ENCODE data around the gene ETDC. TPM values are rescaled to one million over a fixed set of nuclear protein-coding genes. Genes with fewer than 3 reads are reported as not detected.
"Not testable (repeated sequence)": the region's sequence is repeated elsewhere in the genome, so short reads cannot be mapped to it uniquely, and the experiment has no call there.

ETDC gene
- total RNA-seq, 1 donor from 2014 or later, result not detected

- Mint-ChIP-seq H3K27ac (ENCODE audit: unreplicated experiment) (no peak overlapping the region), H3K27me3 (ENCODE audit: low read depth) (no peaks in the 10 kb centered on the region), H3K9me3 (peaks cover 5% of the 10 kb centered on the region), H3K4me1 (no peaks in the 10 kb centered on the region), H3K36me3 (ENCODE audit: low read depth) (peaks cover 2% of the 10 kb centered on the region), H3K4me3 (no peak overlapping the region)
- no peak for DNase-seq (ENCODE audit: low read depth, low spot score)
- no peak for TF ChIP-seq CTCF (conservative IDR thresholded peaks at IDR 0.05)
These were observed 2.1 kb upstream of the ETDC start for GRCh38 chrX:135307171-135307570.

GRCh38 chrX:135308345-135308855, 880 bp upstream of the ETDC start:
- no peak overlapping the region for H3K4me3 Mint-ChIP-seq
- no peaks in the 10 kb centered on the region for H3K4me1 Mint-ChIP-seq
- DNase-seq (ENCODE audit: low read depth, low spot score), result no peak
- peaks cover 9% of the 10 kb centered on the region for H3K9me3 Mint-ChIP-seq
- TF ChIP-seq CTCF (conservative IDR thresholded peaks at IDR 0.05), result no peak
- H3K27me3 Mint-ChIP-seq (ENCODE audit: low read depth), result no peaks in the 10 kb centered on the region
- no peak overlapping the region for H3K27ac Mint-ChIP-seq (ENCODE audit: unreplicated experiment)
- peaks cover 4% of the 10 kb centered on the region for H3K36me3 Mint-ChIP-seq (ENCODE audit: low read depth)

- H3K27me3 Mint-ChIP-seq (ENCODE audit: low read depth), result no peaks in the 10 kb centered on the region
- H3K36me3 Mint-ChIP-seq (ENCODE audit: low read depth), result peaks cover 41% of the 10 kb centered on the region
- peaks cover 40% of the 10 kb centered on the region for H3K9me3 Mint-ChIP-seq
- DNase-seq (ENCODE audit: low read depth, low spot score), result no peak
- H3K4me1 Mint-ChIP-seq, result no peaks in the 10 kb centered on the region
- no peak for TF ChIP-seq CTCF (conservative IDR thresholded peaks at IDR 0.05)
- H3K27ac Mint-ChIP-seq (ENCODE audit: unreplicated experiment), result no peak overlapping the region
- H3K4me3 Mint-ChIP-seq, result no peak overlapping the region
These were observed 6.6 kb downstream of the ETDC start for GRCh38 chrX:135315864-135316263.

- Mint-ChIP-seq H3K27me3 (ENCODE audit: low read depth) (no peaks in the 10 kb centered on the region), H3K4me1 (no peaks in the 10 kb centered on the region), H3K9me3 (peaks cover 22% of the 10 kb centered on the region), H3K27ac (ENCODE audit: unreplicated experiment) (no peak overlapping the region), H3K36me3 (ENCODE audit: low read depth) (peaks cover 35% of the 10 kb centered on the region), H3K4me3 (no peak overlapping the region)
- DNase-seq (ENCODE audit: low read depth, low spot score), result no peak
- TF ChIP-seq CTCF (conservative IDR thresholded peaks at IDR 0.05), result no peak
These were observed 15.2 kb downstream of the ETDC start for GRCh38 chrX:135324463-135324862.

- DNase-seq (ENCODE audit: low read depth, low spot score); H3K27ac Mint-ChIP-seq (ENCODE audit: unreplicated experiment); H3K27me3 Mint-ChIP-seq (ENCODE audit: low read depth); H3K4me1 Mint-ChIP-seq; H3K4me3 Mint-ChIP-seq: not testable (repeated sequence)
- H3K9me3 Mint-ChIP-seq, result peaks cover 21% of the 10 kb centered on the region
- H3K36me3 Mint-ChIP-seq (ENCODE audit: low read depth), result peaks cover 34% of the 10 kb centered on the region
These were observed 15.9 kb downstream of the ETDC start for GRCh38 chrX:135325036-135325818.

GRCh38 chrX:135327299-135327698, 18.0 kb downstream of the ETDC start:
- TF ChIP-seq CTCF (conservative IDR thresholded peaks at IDR 0.05), result no peak
- Mint-ChIP-seq H3K4me1 (no peaks in the 10 kb centered on the region), H3K27me3 (ENCODE audit: low read depth) (no peaks in the 10 kb centered on the region), H3K9me3 (peaks cover 11% of the 10 kb centered on the region), H3K27ac (ENCODE audit: unreplicated experiment) (no peak overlapping the region), H3K4me3 (no peak overlapping the region), H3K36me3 (ENCODE audit: low read depth) (peaks cover 21% of the 10 kb centered on the region)
- DNase-seq (ENCODE audit: low read depth, low spot score), result no peak

Data from neural crest cell (in vitro differentiated cells).